Activated CD8-positive, alpha-beta memory T cell treated with anti-CD3 and anti-CD28 coated beads for 48 hours (primary cell): ENCODE data around the gene TOPAZ1.

Source experiments
- DNase-seq, 3 experiments: peaks; one replicate each; pipeline ENCODE4 v3.0.0-alpha.2; 2020; ENCODE audit warnings: low read depth in 2 of 3, low spot score in 2 of 3

The TOPAZ1 gene

GRCh38 chr3:44241706-44242105, at the start of gene TOPAZ1:
TOPAZ1 (plus strand) TSS chr3:44241886; CDS start chr3:44242054, 168 bp downstream.
- DNase-seq, result no peak

- DNase-seq, result peak; percentile 11 to 41 (median 28)
These were observed 43.1 kb upstream of the TOPAZ1 start for GRCh38 chr3:44198284-44199269.

GRCh38 chr3:44206261-44206660, 35.4 kb upstream of the TOPAZ1 start:
- DNase-seq, result no peak

- DNase-seq, result no peak
These were observed 34.6 kb upstream of the TOPAZ1 start for GRCh38 chr3:44206862-44207652.

GRCh38 chr3:44208086-44208485, 33.6 kb upstream of the TOPAZ1 start:
- no peak for DNase-seq

- no peak for DNase-seq
These were observed 33.1 kb upstream of the TOPAZ1 start for GRCh38 chr3:44208568-44208967.

- DNase-seq, result no peak
These were observed 30.7 kb upstream of the TOPAZ1 start for GRCh38 chr3:44210967-44211366.

GRCh38 chr3:44222337-44222736, 19.3 kb upstream of the TOPAZ1 start:
- DNase-seq, result no peak

- no peak for DNase-seq
These were observed 18.4 kb upstream of the TOPAZ1 start for GRCh38 chr3:44223299-44223698.

GRCh38 chr3:44224131-44224530, 17.6 kb upstream of the TOPAZ1 start:
- DNase-seq, result no peak

- no peak for DNase-seq
These were observed 15.1 kb upstream of the TOPAZ1 start for GRCh38 chr3:44226573-44226972.

- no peak for DNase-seq
These were observed 14.1 kb upstream of the TOPAZ1 start for GRCh38 chr3:44227632-44228031.

- DNase-seq, result no peak
These were observed 12.8 kb upstream of the TOPAZ1 start for GRCh38 chr3:44228900-44229299.

GRCh38 chr3:44232407-44232806, 9.3 kb upstream of the TOPAZ1 start:
- no peak for DNase-seq

GRCh38 chr3:44234648-44235268, 6.9 kb upstream of the TOPAZ1 start:
- no peak for DNase-seq

GRCh38 chr3:44235604-44236484, 5.8 kb upstream of the TOPAZ1 start:
- DNase-seq, result peak in 2 of 3 experiments; percentile 5 to 10

GRCh38 chr3:44236485-44236908, 5.2 kb upstream of the TOPAZ1 start:
- DNase-seq, result no peak

- DNase-seq, result no peak
These were observed 4.5 kb upstream of the TOPAZ1 start for GRCh38 chr3:44237161-44237560.

- DNase-seq, result no peak
These were observed 4.0 kb upstream of the TOPAZ1 start for GRCh38 chr3:44237665-44238064.

- DNase-seq, result no peak
These were observed 2.8 kb upstream of the TOPAZ1 start for GRCh38 chr3:44238889-44239288.
